GM18505 (cell line): ENCODE measurements around the gene FHL3.
"Not testable (repeated sequence)": the region's sequence is repeated elsewhere in the genome, so short reads cannot be mapped to it uniquely, and the experiment has no call there.

Experiments used
- ATAC-seq: cut with Tn5 transposase; IDR thresholded peaks from one replicate; pipeline ENCODE4 v1.9.1; 2021; ENCODE audit not compliant: unreplicated experiment
- POLR2A ChIP-seq: IDR thresholded peaks from 4 replicates; pipeline ENCODE4 v1.6.1; 2011; ENCODE audit warnings: borderline replicate concordance; ENCODE audit not compliant: insufficient read depth, insufficient read length; ENCODE audit errors: extremely low read depth

The FHL3 gene

DNA sequence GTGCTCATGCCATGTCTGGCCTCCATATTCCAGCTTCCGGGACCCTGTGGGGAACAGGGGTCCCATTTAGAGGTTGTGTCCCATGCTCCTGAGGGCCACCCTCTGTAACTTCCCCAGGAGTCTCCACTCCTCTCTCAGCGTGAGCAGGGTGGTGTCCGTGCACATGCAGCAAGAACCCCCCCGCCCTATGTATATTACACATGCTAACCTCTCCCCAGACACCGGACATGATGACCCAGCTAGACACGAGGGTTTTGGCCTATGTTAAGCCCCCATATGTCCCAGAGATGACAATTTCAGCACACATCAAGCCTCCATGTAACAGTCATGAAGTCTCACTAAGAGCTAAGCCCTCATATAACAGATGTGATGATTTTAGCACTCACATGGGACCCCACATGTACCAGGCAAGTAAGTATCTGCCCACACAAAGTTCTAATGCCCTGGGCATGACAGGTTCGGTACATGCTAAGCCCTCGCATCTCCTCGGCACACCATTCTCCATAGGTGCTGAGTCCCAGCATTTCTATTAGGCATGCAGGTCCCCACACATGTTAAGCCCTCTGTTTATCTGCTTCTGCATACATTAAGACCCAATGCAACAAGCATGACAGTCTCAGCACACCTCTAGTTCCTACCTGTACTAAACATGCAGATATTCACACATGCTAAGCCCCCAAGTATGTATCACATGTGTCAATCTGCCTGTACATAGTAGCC lies 7.1 kb downstream of the FHL3 start:
- no peak for ATAC-seq
- TF ChIP-seq POLR2A, result no peak

DNA sequence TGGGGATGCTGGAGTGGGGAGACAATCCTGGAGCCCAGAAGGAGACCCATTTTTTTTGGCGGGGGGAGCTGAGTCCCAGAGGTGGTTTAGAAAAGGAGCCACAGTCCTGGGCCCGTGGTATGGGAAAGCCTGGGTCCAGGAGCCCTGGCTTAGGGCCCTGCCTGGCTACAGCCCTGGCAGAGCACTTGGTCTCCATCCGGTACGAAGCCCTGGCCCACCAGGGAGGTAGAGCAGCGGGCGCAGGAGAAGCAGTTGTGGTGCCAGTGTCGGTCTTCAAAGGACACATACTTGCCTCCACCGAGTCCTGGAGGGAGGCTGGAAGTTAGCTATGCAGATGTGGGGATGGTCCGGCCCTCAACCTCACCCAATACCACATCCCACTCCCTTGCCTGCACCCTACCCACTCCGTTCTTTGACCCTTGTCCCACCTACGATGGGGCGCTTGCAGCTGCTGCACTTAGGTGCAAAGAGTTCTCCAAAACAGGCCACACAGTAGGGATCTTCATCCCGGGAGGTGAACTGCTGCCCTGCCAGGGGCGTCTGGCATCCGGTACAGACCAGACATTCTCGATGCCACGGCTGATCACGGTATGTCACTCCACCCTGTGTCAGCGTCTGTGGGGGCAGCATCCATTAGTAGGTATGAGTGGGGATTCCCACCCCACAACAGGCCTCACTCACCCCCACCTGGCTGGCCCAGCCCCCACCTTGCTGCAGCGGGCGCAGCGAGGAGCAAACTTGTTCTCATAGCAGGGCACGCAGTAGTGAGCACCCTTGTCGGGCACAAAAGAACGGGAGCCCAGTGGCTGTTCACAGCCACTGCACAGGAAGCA lies 7.8 kb downstream of the FHL3 start:
- TF ChIP-seq POLR2A, result no peak

DNA sequence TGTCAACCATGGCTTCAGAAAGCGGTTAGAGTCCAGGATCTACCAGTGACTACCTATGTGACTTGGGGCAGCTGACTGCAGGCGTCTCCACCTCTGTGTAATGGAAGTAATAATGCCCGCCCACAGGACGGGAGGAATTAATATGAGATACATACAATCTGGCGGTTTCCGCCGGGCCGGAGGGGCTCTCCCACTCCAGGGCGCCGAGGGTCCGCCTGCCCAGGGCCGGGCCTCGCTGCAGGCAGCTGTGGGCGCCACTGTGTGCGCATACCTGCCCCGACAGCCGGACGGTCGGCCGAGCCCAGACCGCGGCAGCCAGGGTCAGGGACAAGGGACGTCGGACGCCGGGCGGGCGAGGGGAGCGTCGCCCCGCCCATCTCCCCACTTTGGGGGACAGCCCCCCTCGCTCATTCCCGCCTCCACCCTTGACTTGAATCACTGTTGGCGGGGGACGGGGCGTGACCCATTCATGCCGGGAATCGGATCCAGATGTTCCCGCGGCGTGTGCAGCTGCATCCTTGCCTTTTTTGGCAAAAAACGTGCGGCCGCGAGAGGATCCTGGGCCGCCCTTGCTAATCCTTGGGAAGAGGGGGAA lies 9.5 kb downstream of the FHL3 start:
- no peak for ATAC-seq
- TF ChIP-seq POLR2A, result peak; percentile 46

More for the DNA sequence above, 7.8 kb downstream of the FHL3 start:
- ATAC-seq, result no peak

GRCh38 chr1:37994886-37995566 lies 10.3 kb downstream of the FHL3 start:
- no peak for TF ChIP-seq POLR2A
- no peak for ATAC-seq

- TF ChIP-seq POLR2A, result no peak
- ATAC-seq, result peak; percentile 18
Measured at GRCh38 chr1:37989361-37989930, 15.9 kb downstream of the FHL3 start.

DNA sequence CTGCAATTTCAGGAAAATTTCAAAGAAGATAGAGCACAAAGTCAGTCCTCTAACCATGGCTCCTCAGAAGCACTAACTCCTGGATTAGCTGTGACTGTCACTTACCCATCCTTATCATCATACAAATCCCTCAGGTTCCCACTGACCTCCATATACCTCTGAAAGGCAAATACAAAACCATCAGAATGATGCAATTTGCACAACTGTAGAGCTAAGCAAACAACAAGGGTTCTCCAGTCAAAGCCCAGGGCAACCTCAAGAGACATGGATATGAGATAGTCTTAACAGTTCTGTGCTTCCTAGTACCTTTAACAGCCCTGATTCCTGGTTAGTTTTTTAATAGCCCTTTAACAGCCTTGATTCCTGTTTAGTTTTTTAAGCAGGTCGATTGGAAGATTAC lies 17.6 kb downstream of the FHL3 start:
- no peak for ATAC-seq
- no peak for TF ChIP-seq POLR2A

GRCh38 chr1:37983546-37983945 lies 21.8 kb downstream of the FHL3 start:
- no peak for TF ChIP-seq POLR2A
- ATAC-seq, result no peak

DNA sequence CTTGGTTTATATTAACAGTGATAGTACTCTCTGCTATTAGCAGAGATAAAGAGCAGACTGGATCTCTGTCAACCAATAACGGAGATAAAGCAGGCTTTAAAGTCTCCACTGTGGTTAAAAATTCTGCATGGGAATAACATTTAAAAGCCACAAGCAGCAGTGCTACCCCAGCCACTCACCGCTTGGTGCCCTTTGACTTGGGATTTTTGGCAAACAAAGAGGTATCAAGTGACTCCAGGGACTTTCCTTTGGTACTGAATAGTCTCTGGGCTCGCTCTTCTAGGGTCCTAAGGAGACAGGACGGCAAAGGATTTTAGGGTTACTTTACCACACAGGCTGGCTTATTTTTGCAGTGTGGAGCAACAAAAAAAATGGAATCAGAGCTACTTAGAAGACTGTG lies 26.8 kb downstream of the FHL3 start:
- TF ChIP-seq POLR2A, result no peak
- ATAC-seq, result no peak

GRCh38 chr1:37975083-37975482 lies 30.2 kb downstream of the FHL3 start:
- ATAC-seq, result not testable (repeated sequence)

- no peak for TF ChIP-seq POLR2A
- no peak for ATAC-seq
Measured at GRCh38 chr1:37974567-37974966, 30.7 kb downstream of the FHL3 start.

GRCh38 chr1:37973684-37974083 lies 31.6 kb downstream of the FHL3 start:
- not testable (repeated sequence) for ATAC-seq

GRCh38 chr1:37965301-37965700 lies 40.0 kb downstream of the FHL3 start:
- TF ChIP-seq POLR2A, result no peak
- no peak for ATAC-seq

DNA sequence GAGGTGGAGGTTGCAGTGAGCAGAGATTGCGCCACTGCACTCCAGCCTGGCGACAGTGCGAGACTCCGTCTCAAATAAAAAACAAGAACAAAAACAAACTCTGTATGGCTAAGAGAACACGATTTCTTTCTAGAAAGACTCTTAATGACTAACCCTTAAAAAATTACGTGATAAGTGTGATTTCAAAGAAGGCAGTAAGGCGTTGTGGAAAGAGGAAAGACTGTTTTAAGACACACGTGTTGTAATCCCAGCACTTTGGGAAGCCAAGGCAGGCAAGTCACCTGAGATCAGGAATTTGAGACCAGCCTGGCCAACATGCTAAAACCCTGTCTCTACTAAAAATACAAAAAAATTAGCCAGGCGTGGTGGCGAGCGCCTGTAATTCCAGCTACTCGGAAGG lies 41.2 kb downstream of the FHL3 start:
- ATAC-seq, result not testable (repeated sequence)

- no peak for TF ChIP-seq POLR2A
Measured at GRCh38 chr1:37958690-37959089, 46.6 kb downstream of the FHL3 start.

DNA sequence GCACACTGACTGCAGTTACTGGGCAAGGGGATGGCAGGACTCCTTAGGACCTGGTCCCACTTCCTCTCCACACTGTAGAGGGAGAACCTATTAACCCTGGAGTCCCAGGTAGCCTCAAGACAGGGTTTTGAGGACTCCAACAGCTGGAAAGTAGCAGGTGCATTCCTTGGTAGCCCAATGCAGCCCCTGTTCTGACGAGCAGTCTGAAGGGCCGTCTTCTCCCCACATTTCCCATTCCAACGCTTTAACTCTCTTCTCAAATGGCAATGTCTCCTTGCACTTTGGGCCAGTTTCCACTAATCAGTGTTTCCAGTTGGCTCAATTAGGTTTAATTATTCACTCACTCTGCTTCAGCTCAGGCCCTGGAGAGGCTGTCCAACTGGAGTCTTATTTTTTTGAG lies 49.6 kb downstream of the FHL3 start:
- no peak for ATAC-seq
- no peak for TF ChIP-seq POLR2A

More at GRCh38 chr1:37958690-37959089, 46.6 kb downstream of the FHL3 start:
- no peak for ATAC-seq
